HL-60 (cell line): Measurements from ENCODE around the gene ANXA1.

Source experiments
- DNase-seq, 2 experiments: peaks; one replicate each; pipeline ENCODE4 v3.0.0-alpha.2; 2010 to 2020; ENCODE audit warnings: low read depth in 1 of 2, low spot score in 1 of 2
- H3K27ac ChIP-seq: fragments of 250-450 bp; sonication (Bioruptor Pico); replicated peaks from 2 replicates; pipeline ENCODE4 v1.5.1; 2020; ENCODE audit warnings: mild to moderate bottlenecking, moderate library complexity
- H3K27me3 ChIP-seq: fragments of 250-450 bp; sonication (Bioruptor Pico); 2 replicates; pipeline ENCODE4 v1.5.1; 2021; ENCODE audit warnings: mild to moderate bottlenecking, moderate library complexity; ENCODE audit not compliant: insufficient read depth, poor library complexity, severe bottlenecking
- H3K4me3 ChIP-seq: replicated peaks from 2 replicates; pipeline ENCODE4 v1.5.1; 2011; ENCODE audit warnings: mild to moderate bottlenecking, control low read depth, low read length; ENCODE audit not compliant: insufficient read depth
- GABPA ChIP-seq: IDR thresholded peaks from 2 replicates; pipeline ENCODE4 v1.6.1; 2012; ENCODE audit warnings: low read depth
- POLR2AphosphoS5 ChIP-seq: IDR thresholded peaks from 2 replicates; pipeline ENCODE4 v1.6.1; 2012; ENCODE audit warnings: low read depth
- REST ChIP-seq: IDR thresholded peaks from 2 replicates; pipeline ENCODE4 v1.6.1; 2012; ENCODE audit warnings: low read depth; ENCODE audit not compliant: insufficient replicate concordance
- SPI1 ChIP-seq: IDR thresholded peaks from 2 replicates; pipeline ENCODE4 v1.6.1; 2012; ENCODE audit warnings: low read depth, mild to moderate bottlenecking, borderline replicate concordance
- TF ChIP-seq, protein P1 (sequence below): IDR thresholded peaks from one replicate; pipeline ENCODE4 v1.5.1; 2011; ENCODE audit warnings: low read length, control low read depth, inconsistent platforms; ENCODE audit not compliant: insufficient read depth

Gene ANXA1

DNA sequence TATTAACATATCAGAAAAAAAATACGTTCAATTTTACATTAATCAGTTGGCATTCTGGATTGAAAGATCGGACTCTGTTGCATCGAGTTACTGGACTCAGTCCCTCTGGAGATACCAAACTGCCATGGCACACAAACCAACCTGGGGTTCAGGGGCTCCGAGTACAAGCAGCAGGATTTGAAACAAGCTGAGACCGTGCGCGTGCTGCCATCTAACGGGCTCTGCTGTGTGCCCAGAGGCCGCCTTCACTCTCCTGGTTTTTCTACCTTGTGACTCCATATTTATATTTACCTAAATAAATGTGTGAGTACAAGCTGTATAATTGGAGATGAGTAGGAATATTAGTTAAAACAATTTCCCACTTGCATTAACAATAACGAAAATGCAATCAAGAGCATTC is 48.2 kb downstream of the ANXA1 start:
- H3K27me3 ChIP-seq = no peaks in the 10 kb centered on the region
- TF ChIP-seq GABPA = no peak
- TF ChIP-seq, protein P1, sequence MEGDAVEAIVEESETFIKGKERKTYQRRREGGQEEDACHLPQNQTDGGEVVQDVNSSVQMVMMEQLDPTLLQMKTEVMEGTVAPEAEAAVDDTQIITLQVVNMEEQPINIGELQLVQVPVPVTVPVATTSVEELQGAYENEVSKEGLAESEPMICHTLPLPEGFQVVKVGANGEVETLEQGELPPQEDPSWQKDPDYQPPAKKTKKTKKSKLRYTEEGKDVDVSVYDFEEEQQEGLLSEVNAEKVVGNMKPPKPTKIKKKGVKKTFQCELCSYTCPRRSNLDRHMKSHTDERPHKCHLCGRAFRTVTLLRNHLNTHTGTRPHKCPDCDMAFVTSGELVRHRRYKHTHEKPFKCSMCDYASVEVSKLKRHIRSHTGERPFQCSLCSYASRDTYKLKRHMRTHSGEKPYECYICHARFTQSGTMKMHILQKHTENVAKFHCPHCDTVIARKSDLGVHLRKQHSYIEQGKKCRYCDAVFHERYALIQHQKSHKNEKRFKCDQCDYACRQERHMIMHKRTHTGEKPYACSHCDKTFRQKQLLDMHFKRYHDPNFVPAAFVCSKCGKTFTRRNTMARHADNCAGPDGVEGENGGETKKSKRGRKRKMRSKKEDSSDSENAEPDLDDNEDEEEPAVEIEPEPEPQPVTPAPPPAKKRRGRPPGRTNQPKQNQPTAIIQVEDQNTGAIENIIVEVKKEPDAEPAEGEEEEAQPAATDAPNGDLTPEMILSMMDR = peak; percentile 49
- peak in 1 of 2 experiments; percentile 15 for DNase-seq
- H3K4me3 ChIP-seq = no peak overlapping the region
- no peak overlapping the region for H3K27ac ChIP-seq

- Histone ChIP-seq H3K27ac (no peak overlapping the region), H3K4me3 (no peak overlapping the region), H3K27me3 (no peaks in the 10 kb centered on the region)
- TF ChIP-seq POLR2AphosphoS5 = no peak
- TF ChIP-seq, protein P1 = no peak
- no peak for TF ChIP-seq SPI1
- no peak for TF ChIP-seq REST
- no peak for TF ChIP-seq GABPA
- DNase-seq = no peak
Measured at GRCh38 chr9:73200694-73201452, 49.2 kb downstream of the ANXA1 start.

- H3K27me3 ChIP-seq = no peaks in the 10 kb centered on the region
- TF ChIP-seq, protein P1 = no peak
- TF ChIP-seq GABPA (no peak), SPI1 (peak; percentile 88), POLR2AphosphoS5 (peak; percentile 57; the same call in 1 of the 2 replicates)
- peak; percentile 47 to 50 for DNase-seq
- no peak overlapping the region for H3K4me3 ChIP-seq
- no peak overlapping the region for H3K27ac ChIP-seq
Measured at GRCh38 chr9:73202980-73203379, 51.3 kb downstream of the ANXA1 start.

DNA sequence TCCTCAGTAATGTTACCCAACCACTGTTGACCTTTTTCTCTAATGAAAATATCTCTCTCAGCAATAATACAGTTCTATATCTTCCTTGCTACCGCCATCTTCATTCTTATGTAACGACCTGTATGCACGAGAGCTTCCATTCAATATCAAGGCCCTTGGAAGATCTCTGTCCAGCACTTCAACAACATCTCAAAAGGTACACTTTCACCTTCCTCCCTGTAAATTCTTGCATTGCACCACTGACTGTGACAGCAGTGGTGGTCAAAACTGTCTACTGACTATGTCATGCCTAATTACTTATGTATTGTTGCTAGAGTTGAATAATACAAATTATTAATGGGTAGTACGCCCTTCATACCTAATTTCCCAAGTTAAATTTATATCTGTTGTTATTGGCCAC is 53.3 kb downstream of the ANXA1 start:
- no peak for DNase-seq
- Histone ChIP-seq H3K4me3 (no peak overlapping the region), H3K27me3 (no peaks in the 10 kb centered on the region), H3K27ac (no peak overlapping the region)
- TF ChIP-seq SPI1 (no peak), REST (peak; percentile 75)
- TF ChIP-seq, protein P1 = no peak
